NCI-H774 (cell line): ENCODE results near the gene ZNF771.

Experiments
- DNase-seq: peaks from one replicate; lab custom pipeline; 2025; lab: John Stamatoyannopoulos, UW

ZNF771 gene

DNA sequence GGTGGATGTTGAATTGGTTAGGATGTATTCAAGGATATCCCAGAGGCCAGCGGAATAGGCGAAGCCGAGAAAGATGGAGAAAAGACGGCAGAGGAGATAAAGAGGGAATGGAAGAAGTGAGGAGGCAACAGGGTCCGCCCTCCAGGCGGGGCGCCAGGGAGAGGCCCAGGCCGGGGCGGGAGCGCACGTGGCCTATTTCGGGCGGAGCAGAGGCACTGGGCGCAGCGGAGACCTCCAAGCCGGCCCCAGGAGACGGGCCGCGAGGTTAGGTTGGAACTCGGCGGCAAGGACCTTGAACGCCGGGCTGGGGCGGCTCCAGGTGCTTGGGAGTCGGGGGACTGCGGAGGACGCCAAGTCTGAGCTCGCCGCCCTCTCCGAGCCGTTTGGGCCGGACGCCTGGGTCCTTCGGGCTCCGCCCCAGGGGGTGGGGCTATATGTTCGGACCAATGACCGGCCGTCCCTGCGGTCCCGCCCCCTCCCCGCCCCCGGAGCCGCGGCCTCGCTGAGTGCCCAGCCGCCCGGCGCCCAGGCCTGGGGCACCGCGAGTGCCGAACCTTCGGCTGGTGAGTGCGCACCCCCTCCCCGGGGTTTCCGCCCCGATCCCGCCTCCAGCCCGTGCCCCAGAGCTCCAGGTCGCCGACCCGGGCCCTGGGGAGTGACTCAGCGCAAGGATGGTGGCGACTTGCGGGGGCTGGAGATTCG is at the start of gene ZNF771:
ZNF771 (plus strand) TSS at position 505 of the 702 bp plus-strand sequence. CDS start 448 bp downstream, outside the sequence.
- DNase-seq = peak; percentile 79

DNA sequence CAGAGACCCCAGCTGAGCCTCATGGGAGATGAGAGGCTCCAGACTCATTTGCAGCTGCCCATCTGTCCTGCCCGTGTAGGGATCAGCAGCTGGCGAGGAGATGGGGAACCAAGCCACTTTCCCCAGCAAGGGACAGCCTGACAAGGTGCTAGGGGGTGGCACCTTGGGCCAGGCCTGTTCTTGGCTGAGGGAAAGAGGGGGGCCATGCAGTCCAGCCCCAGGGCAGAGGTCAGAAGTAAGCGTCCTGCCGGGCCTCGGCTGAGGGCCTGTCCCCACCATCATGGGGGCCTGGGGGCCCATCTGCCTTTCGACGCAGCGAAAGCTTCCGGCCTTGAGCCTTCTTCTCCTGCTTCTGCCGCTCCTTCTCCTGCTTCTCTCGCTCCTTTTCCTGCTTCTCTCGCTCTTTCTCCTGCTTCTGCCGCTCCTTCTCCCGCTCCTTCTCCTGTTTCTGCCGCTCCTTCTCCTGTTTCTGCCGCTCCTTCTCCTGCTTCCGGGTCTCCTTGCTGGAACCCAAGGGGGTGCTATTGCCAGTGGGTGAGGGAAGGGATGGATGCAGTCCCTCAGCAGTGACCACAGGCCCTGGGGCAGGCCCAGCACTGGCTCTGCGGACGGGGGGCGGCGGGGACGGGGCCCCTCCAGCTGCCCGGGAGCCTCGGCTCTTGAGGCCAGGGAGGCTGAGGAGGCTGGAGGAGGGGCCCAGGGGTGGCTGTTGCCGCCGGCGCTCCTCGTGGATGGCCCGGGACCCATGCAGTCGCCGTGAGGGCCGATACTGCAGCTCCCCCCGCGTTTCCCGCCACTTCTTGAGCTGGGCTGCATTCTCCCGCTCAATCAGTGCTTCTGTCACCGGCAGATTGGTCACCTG is 49.5 kb upstream of the ZNF771 start:
- DNase-seq = no peak

DNA sequence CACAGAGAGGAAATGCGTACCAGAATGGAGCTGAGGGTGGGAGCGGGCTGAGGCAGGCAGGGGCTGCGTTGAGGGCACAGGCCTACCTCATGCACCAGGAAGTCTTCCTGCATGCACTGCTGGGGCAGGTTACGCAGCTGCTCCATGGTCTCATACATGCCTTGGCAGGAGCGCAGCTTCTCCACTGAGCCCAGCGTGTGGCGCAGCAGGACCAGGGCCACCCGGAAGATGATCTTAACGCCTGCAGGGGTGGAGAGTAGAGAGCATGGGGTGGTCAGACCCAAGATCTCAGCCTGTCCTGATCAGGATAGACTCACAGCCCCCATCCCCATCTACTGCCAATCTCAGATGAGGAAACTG is 48.8 kb upstream of the ZNF771 start:
- no peak for DNase-seq

DNA sequence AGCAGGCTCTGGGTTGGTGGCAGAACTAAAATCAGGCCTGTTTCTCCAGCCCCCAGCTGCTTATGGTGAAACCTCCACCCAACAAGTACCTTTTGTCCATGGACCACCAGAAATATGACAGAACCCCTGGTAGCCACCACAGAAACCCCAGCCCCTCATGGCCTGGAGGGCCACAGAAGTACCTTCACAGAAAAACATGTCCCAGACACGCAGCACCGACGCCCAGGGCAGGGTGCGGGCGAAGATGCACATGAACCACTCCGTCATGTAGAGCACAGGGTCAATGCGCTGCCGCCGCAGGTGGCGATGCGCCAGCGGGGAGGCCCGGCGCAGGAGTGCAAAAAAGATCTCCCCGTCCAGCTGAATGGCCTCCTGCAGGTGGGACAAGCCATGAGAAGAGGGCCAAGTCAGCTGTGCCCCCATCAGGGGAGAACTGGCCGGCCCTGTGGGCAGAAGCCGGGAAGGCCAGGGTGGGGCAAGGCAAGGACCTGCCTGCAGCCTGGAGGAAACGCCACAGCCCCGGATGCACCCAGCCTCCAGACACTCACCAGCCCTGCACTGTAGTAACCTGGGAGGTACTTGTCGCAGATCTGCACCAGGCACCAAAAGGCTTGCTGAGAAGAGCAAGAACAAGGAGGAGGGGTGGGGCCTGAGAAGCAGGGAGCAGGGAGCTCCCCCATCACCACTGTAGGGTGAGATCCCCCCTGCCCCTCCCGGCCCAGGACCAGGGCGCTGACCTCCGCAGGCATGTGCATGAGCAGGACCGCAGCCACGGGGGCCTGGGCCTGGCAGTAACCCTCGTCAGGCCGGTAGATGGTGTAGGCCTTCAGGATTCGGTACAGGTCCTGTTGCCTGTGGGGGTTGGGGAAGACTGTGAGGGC is 48.2 kb upstream of the ZNF771 start:
- DNase-seq = no peak

DNA sequence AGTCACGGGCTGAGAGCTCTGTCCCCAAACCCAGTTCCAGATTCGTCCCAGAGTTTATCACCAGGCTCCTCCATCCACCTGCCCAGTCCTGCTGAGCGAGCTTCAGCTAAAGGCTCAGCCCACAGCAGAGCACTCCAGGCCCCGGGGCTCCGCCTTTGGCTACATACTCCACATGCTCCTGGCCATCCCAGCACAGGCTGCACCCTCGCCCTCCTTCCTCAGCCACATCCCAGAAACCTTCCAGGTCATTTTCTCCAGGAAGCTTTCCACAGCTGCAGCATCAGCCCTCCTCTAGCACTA is 47.6 kb upstream of the ZNF771 start:
- DNase-seq = no peak

DNA sequence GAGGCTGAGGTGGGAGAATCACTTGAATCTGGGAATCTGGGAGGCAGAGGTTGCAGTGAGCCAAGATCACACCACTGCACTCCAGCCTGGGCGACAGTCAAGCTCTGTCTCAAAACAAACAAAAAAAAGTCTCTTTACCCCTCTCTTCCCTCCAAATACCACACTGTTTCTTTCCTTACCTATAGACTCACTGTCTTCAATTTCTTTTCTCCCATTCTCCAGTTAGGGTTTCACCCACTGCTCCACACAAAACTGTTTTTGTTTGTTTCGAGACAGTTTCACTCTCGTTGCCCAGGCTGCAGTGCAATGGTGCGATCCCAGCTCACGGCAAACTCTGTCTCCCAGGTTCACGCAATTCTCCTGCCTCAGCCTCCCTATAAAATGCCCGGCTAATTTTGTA is 46.2 kb upstream of the ZNF771 start:
- no peak for DNase-seq

DNA sequence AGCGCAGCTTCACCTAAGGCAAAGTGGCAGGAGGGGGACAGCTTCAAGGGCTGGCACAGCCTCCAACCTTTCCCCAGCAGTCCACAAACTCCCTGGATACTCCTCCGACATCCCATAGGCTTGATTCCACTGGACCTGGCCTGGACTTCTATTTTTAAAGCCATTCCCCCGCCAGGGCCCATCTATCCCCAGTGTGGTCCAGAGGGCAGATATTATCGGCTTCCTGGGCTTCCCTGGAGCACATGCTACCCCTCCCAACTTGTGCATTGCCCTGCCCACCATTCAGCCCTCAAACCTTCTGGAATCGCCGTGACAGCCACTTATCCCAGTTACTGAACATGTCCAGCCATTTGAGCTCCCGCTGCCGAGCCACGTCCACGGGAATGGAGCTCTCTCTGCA is 42.2 kb upstream of the ZNF771 start:
- DNase-seq = no peak

DNA sequence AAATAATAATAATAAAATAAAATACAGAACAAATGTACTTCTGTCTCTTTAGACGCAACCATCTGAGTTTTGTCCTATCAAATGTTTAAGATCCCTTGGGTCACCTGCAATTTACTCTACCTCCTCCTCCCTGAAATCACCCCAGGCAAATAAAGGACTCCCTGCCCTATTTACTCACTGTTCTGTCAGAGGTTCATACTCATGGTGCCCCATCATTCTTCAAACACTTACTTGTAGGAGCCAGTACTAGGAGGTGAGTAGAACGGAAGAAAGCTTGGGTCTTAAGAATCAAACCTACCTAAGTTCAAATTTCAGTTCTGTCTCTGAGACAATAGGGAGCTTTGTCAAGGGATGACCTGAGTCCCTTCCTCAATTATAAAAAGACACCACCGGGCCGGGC is 40.9 kb upstream of the ZNF771 start:
- no peak for DNase-seq

DNA sequence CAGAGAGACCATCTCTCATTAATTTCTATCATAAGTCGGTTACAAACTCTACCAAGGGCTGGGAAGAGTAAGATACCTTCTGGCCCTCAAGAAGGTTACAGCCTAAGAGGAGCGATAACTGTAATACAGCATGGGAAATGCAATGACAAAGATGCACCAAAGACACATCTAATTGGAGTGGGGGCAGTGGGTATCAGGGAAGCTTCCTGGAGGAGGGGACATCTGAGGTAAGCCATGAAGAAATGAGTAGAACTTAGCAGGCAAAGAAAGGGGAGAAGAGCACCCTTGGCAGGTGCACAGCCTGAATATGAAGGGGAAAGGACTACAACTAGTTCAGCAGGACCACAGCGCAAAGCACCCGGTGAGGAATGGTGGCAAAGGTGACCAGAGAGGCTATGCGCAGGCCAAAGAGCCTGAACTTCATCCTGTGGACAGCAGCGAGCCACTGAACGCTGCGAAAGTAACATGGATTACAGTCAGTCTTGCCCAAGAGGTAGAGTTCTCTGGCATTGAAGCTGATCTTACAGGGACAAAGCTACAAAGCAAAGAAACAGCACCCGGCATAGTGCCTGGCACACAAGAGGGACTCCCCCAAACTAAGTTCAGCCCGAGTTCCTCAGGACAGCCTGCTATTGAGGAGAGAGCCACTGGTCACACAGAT is 39.9 kb upstream of the ZNF771 start:
- no peak for DNase-seq

DNA sequence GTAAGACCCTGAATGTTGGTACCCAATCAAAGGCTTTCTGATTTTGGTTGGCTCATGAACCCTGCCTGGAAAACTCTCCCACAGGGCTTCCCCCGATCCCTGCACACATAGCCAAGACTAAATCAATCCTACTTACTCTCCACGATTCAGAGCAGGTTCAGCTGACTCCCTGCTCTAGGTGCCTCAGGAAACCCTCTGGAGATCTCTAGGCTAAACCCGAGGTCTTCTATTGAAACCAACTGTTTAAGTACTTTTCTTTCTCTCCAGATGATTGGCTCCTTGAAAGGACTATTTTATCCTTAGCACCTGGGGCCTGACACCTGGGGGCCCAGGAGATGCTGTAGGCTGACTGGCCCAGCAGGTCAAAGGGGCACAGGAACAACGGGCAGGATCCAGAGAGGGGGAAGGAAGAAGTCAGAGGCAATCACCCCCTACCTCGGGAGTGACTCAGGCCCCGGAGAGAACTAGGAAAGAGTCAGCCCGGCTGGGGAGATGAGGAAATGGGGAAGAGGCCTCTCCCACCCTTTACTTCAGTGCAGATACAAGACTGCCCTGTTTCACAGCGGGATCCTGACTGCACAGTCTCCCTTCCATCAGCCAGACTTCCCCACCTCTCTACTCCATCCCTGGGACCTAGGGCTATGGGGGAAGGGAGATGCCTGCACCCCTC is 39.1 kb upstream of the ZNF771 start:
- DNase-seq = no peak

DNA sequence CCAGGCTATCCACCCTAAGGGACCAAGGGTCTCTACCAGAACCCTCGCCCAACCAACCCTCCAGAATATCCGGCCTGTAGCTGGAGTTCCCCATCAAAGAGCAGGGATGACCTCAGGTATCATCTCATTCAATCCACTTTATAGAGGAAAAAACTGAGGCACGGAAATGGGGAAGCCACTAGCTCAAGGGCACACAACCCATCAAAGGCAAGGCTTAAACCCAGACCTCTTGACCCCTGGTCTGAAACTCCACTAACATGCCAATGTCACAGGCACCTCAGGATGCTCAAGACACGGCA is 38.7 kb upstream of the ZNF771 start:
- no peak for DNase-seq

DNA sequence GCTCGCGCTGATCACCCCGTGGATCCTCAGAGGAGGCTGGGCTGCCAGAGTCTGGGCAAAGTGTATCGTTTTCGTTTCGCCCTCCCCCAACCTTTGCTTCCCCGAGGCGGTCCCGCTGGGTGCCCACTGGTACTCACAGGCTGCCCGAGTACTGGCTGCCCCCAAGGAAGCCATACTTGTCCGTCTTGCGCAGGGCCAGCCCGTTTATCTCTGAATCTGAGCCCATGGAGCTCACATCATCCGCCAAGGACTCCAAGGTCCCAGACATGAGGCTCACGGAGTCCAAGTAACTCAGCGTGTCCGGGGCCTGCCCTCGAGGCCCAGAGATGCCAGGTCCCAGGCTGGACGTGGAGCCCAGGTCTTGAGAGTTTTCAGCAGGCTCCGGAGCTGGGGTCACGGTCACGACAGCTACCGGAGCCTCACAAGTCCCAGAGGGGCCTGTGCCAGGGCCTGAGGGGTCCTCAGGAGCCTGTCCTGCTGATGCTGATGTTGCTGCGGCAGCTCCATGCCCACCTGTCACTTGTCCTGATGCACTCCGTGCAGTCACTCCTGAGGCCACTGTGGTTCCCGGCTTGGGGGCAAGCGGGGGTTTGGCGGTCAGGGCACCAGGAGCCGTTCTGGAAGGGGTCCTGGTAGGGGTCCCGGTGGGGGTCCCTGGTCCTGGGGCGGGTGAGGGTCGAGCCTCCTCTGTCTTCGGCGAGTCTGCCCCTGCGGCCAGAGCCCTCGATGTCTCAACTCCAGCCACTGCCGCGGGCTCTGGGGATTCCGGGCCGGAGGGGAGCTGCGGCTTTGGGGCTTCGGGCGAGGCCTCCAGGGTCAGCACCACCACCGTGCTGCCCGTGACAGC is 38.1 kb upstream of the ZNF771 start:
- no peak for DNase-seq

DNA sequence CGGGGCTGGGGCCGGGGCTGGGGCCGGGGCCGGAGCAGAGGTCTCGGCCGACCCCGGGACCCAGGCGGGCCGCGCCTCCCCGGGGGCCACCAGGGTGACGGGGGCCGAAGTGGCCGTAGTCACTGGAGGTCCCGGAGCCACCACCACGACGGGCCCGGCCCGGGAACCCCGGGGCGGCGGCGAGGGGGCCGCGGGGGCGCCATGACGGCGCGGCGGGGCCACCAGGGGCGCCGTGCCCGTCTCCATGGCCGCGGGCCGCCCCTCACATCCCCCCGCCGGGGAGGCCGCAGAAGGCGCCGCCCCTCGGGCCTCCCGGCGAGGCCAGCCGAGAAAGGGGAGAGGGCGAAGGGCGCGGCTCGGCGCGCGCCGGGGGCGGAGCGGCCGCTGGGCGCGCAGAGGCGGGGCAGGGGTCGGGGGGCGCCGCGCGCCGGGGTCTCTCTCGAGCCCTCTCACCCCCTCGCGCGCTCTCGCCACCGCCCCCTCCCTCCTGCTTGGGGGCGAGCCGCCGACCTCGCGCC is 37.4 kb upstream of the ZNF771 start:
- DNase-seq = no peak

DNA sequence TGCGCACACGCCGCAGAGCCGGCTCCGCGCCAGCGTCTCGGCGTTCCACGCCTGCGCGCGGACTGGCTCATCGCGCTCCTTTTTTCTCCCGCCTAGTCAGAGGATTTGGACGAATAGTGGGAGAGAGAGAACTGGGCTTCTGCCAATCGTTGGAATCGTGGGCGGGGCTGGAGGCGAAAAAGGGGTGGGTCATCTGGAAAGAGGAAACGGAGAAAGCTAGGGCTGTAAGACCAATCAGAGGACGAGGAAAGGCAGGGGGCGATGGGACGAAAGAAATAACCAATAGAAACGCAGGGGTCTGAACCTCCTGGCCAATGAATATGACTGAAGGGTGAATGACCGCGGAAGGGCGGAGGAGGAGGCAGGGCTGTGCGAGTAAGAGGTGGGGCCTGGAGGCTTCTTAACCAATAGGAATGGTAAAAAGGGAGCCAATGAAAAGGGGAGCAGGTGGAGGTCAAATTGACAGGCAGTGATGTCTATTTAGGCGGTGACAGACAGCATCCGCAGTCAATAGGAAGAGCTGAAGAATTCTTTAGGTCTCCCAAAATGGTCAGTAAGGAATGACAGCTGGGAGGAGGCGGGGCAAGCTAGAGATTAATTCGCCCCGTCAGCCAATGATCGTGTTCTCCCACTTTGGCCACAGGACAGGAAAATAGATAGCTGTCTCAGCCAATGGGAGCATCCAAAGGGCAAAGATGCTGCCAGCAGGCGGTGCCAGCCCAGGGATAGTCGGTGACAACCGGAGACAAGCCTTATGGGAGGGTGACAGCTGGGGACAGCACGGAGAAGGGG is 36.8 kb upstream of the ZNF771 start, which contains the start of gene TBC1D10B:
TBC1D10B (minus strand) TSS at position 39 of the 792 bp plus-strand sequence. CDS start 311 bp downstream, outside the sequence.
- DNase-seq = peak; percentile 100

DNA sequence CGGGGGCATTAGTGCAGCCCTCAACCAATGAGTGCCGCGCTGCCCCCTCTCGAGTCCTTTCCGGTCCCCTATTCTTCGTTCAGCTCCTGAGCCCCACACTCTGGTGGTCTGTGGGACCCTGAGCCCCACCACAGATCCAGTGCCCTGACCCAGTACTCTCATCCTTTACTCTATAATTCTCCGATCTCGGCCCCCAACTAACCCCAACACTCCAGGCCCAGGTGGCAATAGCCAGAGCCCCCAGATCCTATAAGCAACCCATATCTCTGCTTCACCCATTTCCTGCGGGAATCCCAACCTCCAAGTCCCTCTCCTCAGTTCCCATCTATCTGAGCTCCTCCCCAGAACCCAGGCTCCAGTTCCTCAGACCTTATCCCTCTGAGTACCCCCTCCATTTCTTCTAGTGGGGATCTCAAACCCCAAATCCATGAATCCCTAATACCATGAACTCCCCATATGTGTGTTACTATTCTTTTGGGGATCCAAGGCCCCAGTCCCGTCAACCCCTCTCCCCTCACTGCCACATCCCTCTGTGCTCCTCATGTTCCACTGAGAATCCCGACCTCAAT is 36.1 kb upstream of the ZNF771 start:
- DNase-seq = no peak

DNA sequence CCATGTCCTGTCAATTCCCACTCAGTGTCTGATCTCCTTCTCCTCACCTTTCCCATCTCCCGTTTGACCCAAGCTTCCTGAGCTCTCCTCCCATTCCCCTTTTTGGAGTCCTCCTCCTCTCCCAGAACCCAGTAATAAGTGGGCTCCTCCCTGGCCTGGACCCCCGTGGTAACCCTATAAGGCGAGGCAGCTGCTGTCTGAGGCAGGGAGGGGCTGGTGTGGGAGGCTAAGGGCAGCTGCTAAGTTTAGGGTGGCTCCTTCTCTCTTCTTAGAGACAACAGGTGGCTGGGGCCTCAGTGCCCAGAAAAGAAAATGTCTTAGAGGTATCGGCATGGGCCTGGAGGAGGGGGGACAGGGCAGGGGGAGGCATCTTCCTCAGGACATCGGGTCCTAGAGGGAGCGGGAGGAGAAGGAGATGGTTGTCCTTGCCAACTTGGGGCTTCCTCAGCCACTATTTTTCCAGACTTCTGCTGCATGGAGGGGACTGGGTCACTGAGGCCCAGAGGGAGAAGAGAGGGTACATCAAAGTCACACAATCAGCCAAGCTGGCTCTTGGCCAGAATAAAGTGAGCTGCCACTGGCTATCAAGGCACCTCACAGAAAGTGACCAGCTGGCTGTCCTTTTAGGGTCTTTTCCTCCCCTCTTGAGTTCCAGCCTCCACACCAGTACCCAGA is 35.2 kb upstream of the ZNF771 start:
- DNase-seq = no peak

DNA sequence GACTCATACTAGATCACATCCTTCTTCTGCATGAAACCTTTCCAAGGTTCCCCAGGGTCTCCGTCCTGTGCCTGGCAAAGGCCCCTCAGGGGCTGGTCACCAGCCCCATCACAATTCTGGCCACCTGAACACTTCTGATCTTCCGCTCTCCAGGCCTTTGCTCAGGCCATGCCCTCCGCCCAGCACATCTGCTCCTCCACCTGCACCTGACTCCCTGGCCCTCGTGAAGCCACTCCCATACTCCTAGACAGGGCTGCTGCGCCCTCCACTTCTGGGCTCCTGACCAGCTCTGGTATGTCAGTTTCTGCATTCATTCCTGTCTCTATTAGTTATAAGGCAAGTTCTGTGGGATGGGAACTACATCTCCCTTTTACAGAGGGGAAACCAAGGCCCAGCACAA is 34.7 kb upstream of the ZNF771 start:
- no peak for DNase-seq

DNA sequence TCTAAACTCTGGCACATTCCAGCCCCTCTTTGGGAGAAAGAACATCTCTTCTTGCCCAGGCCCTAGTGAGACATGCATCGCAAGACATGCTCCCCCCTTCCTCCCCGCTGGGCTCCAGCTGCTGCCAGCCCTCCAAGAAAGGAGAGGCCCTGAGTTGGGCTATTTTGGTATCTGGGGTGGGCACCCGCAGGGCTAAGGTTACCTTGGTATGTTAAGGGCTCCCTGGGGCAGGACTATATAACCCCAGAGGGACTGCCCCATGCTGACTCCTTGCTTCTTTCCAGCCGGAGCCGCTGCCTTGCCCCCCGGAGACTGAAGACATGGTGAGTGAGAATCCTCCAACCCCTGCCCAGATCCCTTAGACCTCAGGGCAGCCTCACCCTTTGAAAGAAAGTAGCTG is 32.9 kb upstream of the ZNF771 start, which contains the start of gene MYL11:
MYL11 (plus strand) TSS at position 265 of the 400 bp plus-strand sequence; CDS start at position 321, 56 bp downstream.
- DNase-seq = no peak

DNA sequence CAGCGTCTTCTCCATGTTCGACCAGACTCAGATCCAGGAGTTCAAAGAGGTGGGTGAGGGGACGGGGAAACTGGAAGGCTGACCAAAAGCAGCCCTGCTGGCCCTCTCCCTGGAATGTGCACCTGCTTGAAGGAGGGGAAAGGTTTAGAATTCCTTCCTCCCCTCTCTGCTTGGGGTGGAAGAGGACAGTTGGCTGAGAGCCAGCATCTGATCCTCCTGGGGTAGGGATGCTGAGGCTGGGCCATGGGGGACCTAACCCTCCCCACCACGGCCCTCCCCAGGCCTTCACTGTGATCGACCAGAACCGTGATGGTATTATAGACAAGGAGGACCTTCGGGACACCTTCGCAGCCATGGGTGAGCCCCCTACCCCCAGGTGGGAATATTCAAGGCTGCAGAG is 31.5 kb upstream of the ZNF771 start:
- no peak for DNase-seq
